Heart left ventricle (tissue), 13 donors: ENCODE measurements around the gene PDCD7.

Source experiments
- CTCF ChIP-seq, 12 donors: fragments of 200-600 bp; sonication (generic) in 4 of 12; IDR thresholded peaks; one replicate each; pipeline versions ENCODE4 v1.5.0 to v1.8.0; 2018 to 2022; ENCODE audit warnings: antibody characterized with exemption in 12 of 12, mild to moderate bottlenecking in 5 of 12
- POLR2A ChIP-seq, 2 donors: fragments of 450-650 bp; IDR thresholded peaks; one replicate each; pipeline ENCODE4 v1.6.1; 2017; ENCODE audit warnings: antibody characterized with exemption in 2 of 2, mild to moderate bottlenecking in 2 of 2, moderate library complexity in 2 of 2
- donor health status: ischemic (EF 13 %, LVEDD 7.1; RV severe dilation, severe dysfunction).
- donor health status: DM: no; HTN: yes; CAD: no.
- donor health status: DM: no; HTN: no; CAD: no.
- donor health status: ischemic (EF 25% LVEDD 6.9; RV normal size, moderate dysfunction).
- donor health status: ischemic (EF 25% LVEDD 5.7; RV mildly dilated, moderate dysfunction).
- donor health status: ischemic (EF 35%, LVEDD 5.7; RV mildly dilated, moderate dysfunction).
- donor health status: nonischemic (EF 11% LVEDD 7.7; RV severe dilation, severe dysfunction).
- donor health status: DM: yes; HTN: yes; CAD: no.
- donor health status: PGD.
- donor health status: ischemic (EF 29% LVEDD 5.4; RV normal size, mild dysfunction).
- donor health status: nonischemic (EF 23%, LVEDD 6.1; RV moderate dilation, normal function).

GRCh38 chr15:65101891-65102708, 31.5 kb downstream of the PDCD7 start:
- TF ChIP-seq CTCF (IDR thresholded peaks at IDR 0.05) (peak in 2 of 12 donors; percentile 2 to 6), POLR2A (IDR thresholded peaks at IDR 0.05) (no peak)
